ENCODE results near the gene SMAD2.

GRCh38 chr18:47893047-47893446 lies 37.4 kb downstream of the SMAD2 start:
- no peak for TF ChIP-seq POLR2A (IDR thresholded peaks at IDR 0.05)
- no peak for TF ChIP-seq CTCF (IDR thresholded peaks at IDR 0.05)

All from heart left ventricle (tissue), 13 donors.